B cell (primary cell): Measurements from ENCODE around the gene ENO1. TPM values are rescaled to one million over a fixed set of nuclear protein-coding genes. Genes with fewer than 3 reads are reported as not detected.

Experiments used
- ATAC-seq: fragments of 200-7000 bp; cut with Tn5 transposase; one replicate; pipeline ENCODE4 v1.10.0; 2021; ENCODE audit warnings: low read depth, mild to moderate bottlenecking, moderate number of reproducible peaks, moderate library complexity
- CTCF ChIA-PET: fragments of 350-600 bp; sonication (Branson Sonifier 250); formaldehyde crosslinking; loops from one replicate; lab custom pipeline; 2021; ENCODE audit warnings: antibody characterized with exemption, inconsistent platforms; lab: Charles Lee
- POLR2A ChIA-PET: fragments of 350-600 bp; sonication (Branson Sonifier 250); formaldehyde crosslinking; loops from one replicate; lab custom pipeline; 2021; ENCODE audit warnings: antibody characterized with exemption; lab: Charles Lee
- DNase-seq: peaks from one replicate; pipeline ENCODE4 v3.0.0; 2013
- H2AFZ ChIP-seq: 2 replicates; pipeline ENCODE4 v1.6.1; 2012; ENCODE audit warnings: mild to moderate bottlenecking, low read depth, low read length; ENCODE audit not compliant: insufficient read depth, poor library complexity, severe bottlenecking
- H3K27ac ChIP-seq, 2 donors: 1 replicate in 1 of 2; 2 replicates in 1 of 2; pipeline ENCODE4 v1.5.1; 2012 to 2013; ENCODE audit warnings: low read length in 2 of 2, mild to moderate bottlenecking in 2 of 2, moderate library complexity in 1 of 2
- H3K27me3 ChIP-seq, 4 experiments: fragments of 200-600 bp in 1 of 4; sonication (generic) in 1 of 4; replicated peaks in 1 of 4; 1 replicate in 2 of 4; 2 replicates in 2 of 4; pipeline versions ENCODE4 v1.6.1 to v1.7.0; 2013 to 2016; ENCODE audit warnings: low read length in 3 of 4, mild to moderate bottlenecking in 2 of 4, mixed read lengths in 1 of 4, moderate library complexity in 1 of 4; ENCODE audit not compliant: insufficient read depth in 4 of 4, control insufficient read depth in 3 of 4; ENCODE audit errors: control extremely low read depth in 1 of 4
- H3K36me3 ChIP-seq, 2 experiments: replicated peaks in 1 of 2; 1 replicate in 1 of 2; 2 replicates in 1 of 2; pipeline versions ENCODE4 v1.6.1 to v1.7.1; 2013; ENCODE audit warnings: low read length in 1 of 2; ENCODE audit not compliant: insufficient read depth in 2 of 2, control insufficient read depth in 1 of 2; ENCODE audit errors: control extremely low read depth in 1 of 2, extremely low read depth in 1 of 2
- H3K4me1 ChIP-seq, 2 donors: fragments of 200-600 bp in 1 of 2; sonication (generic) in 1 of 2; 1 replicate in 1 of 2; 2 replicates in 1 of 2; pipeline versions ENCODE4 v1.5.1 to v1.6.1; 2013 to 2017; ENCODE audit warnings: low read length in 2 of 2; ENCODE audit not compliant: control insufficient read depth in 2 of 2, insufficient read depth in 2 of 2
- H3K4me2 ChIP-seq: replicated peaks from 2 replicates; pipeline ENCODE3; 2012; ENCODE audit warnings: mild to moderate bottlenecking, low read depth, low read length; ENCODE audit not compliant: poor library complexity, severe bottlenecking
- H3K4me3 ChIP-seq, 5 experiments: fragments of 200-600 bp in 1 of 5; sonication (generic) in 1 of 5; 1 replicate in 3 of 5; 2 replicates in 2 of 5; pipeline versions ENCODE4 v1.5.1 to v1.7.0; 2011 to 2016; ENCODE audit warnings: low read length in 4 of 5, mild to moderate bottlenecking in 4 of 5, low read depth in 2 of 5, control low read depth in 1 of 5, moderate library complexity in 1 of 5; ENCODE audit not compliant: insufficient read depth in 1 of 5; ENCODE audit errors: control extremely low read depth in 1 of 5, extremely low read depth in 1 of 5
- H3K79me2 ChIP-seq: fragments of 200-600 bp; sonication (generic); one replicate; pipeline ENCODE4 v1.6.0; 2016; ENCODE audit warnings: low read length; ENCODE audit not compliant: control insufficient read depth, insufficient read depth
- H3K9ac ChIP-seq: fragments of 200-600 bp; sonication (generic); 2 replicates; pipeline ENCODE4 v1.6.1; 2017; ENCODE audit warnings: mild to moderate bottlenecking, low read length, moderate library complexity
- H3K9me3 ChIP-seq, 3 donors: one replicate each; pipeline versions ENCODE4 v1.6.1 to v1.7.1; 2013; ENCODE audit warnings: low read length in 2 of 3; ENCODE audit not compliant: control insufficient read depth in 2 of 3, insufficient read depth in 1 of 3; ENCODE audit errors: control extremely low read depth in 1 of 3
- H4K20me1 ChIP-seq: 2 replicates; pipeline ENCODE4 v1.6.0; 2012; ENCODE audit warnings: mild to moderate bottlenecking, low read length; ENCODE audit not compliant: insufficient read depth, control insufficient read depth, poor library complexity, severe bottlenecking
- H3K27ac Mint-ChIP-seq: one replicate; pipeline ENCODE4 v1.8.0; 2021; ENCODE audit warnings: mixed read lengths
- H3K27me3 Mint-ChIP-seq: one replicate; pipeline ENCODE4 v1.8.0; 2021; ENCODE audit warnings: mixed read lengths
- H3K4me1 Mint-ChIP-seq: one replicate; pipeline ENCODE4 v1.8.0; 2021; ENCODE audit warnings: mixed read lengths
- H3K4me3 Mint-ChIP-seq: one replicate; pipeline ENCODE4 v1.8.0; 2021; ENCODE audit warnings: mixed read lengths
- H3K9me3 Mint-ChIP-seq: one replicate; pipeline ENCODE4 v1.8.0; 2022; ENCODE audit warnings: mixed read lengths; ENCODE audit not compliant: insufficient read depth
- CTCF ChIP-seq: fragments of 200-600 bp; IDR thresholded peaks from one replicate; pipeline ENCODE4 v1.8.0; 2022; ENCODE audit warnings: antibody characterized with exemption, mild to moderate bottlenecking
- EZH2 ChIP-seq: IDR thresholded peaks from 2 replicates; pipeline ENCODE4 v1.6.1; 2012; ENCODE audit warnings: borderline replicate concordance, low read depth, mild to moderate bottlenecking, moderate library complexity, low read length; ENCODE audit not compliant: insufficient read depth, poor library complexity, severe bottlenecking
- WGBS: methylation state at CpG from one replicate; pipeline ENCODE4 v1.1.5; 2013; ENCODE audit warnings: missing lambda C conversion rate; ENCODE audit not compliant: insufficient coverage; 5-methylcytosine and 5-hydroxymethylcytosine counted together
- intact Hi-C: fragments of 100-400 bp; cut with micrococcal nuclease; formaldehyde crosslinking; loops from one replicate; pipeline ENCODE4 v1.10.0; 2022
- polyA plus RNA-seq: library from polyadenylated mRNA; depleted of rRNA; stranded (reverse); fragments of >200 nt; gene quantifications from 2 replicates; pipeline ENCODE4 v1.2.3, GENCODE V29; 2012
- total RNA-seq, 2 donors: library from RNA; stranded (reverse); fragments of 120-200 nt in 1 of 2; gene quantifications; 1 replicate in 1 of 2; 2 replicates in 1 of 2; pipeline versions ENCODE4 v1.2.3 to v1.2.4, GENCODE V29; 2013 to 2022

Gene ENO1
- total and polyA plus RNA-seq, 2 donors (not counting 1 experiment from before 2014, with no cell fraction given): 193 to 237 TPM

GRCh38 chr1:8870616-8871538, 7.6 kb downstream of the ENO1 start:
- Histone ChIP-seq H3K9me3 (no peaks in the 10 kb centered on the region), H3K36me3 (peaks cover 19 to 93% of the 10 kb centered on the region in 2 experiments), H4K20me1 (peaks cover 70% of the 10 kb centered on the region), H2AFZ (no peak overlapping the region), H3K79me2 (peaks cover 48% of the 10 kb centered on the region), H3K27me3 (no peaks in the 10 kb centered on the region), H3K4me3 (no peak overlapping the region), H3K9ac (no peak overlapping the region), H3K4me2 (no peak overlapping the region), H3K4me1 (peaks cover 9 to 12% of the 10 kb centered on the region in 2 donors), H3K27ac (no peak overlapping the region)
- Mint-ChIP-seq H3K27ac (no peak overlapping the region), H3K27me3 (no peaks in the 10 kb centered on the region), H3K9me3 (no peaks in the 10 kb centered on the region), H3K4me1 (peaks cover 32% of the 10 kb centered on the region), H3K4me3 (no peak overlapping the region)
- POLR2A ChIA-PET: interaction anchor here (0.7 kb wide), 1 partner anchor 349 kb away, joined by 3 read pairs; no protein-coding TSS in a partner anchor
- ATAC-seq (peak; percentile 24), DNase-seq (no peak)
- CTCF ChIA-PET: interaction anchor here (1.4 to 1.6 kb wide), 2 partner anchors 12 to 117 kb away, joined by 3 read pairs; no protein-coding TSS in a partner anchor
- intact Hi-C loops: no loop called here
- 93% methylated on average over 11 of the region's 18 CpGs for WGBS
- TF ChIP-seq CTCF: no peak
- TF ChIP-seq EZH2: no peak

GRCh38 chr1:8870103-8870502, 8.4 kb downstream of the ENO1 start:
- H3K4me3 ChIP-seq: no peak overlapping the region
- CTCF ChIA-PET: interaction anchor here (1.4 to 1.6 kb wide), 2 partner anchors 11 to 118 kb away, joined by 3 read pairs; no protein-coding TSS in a partner anchor
- no peaks in the 10 kb centered on the region for H3K27me3 ChIP-seq
- TF ChIP-seq EZH2 (no peak), CTCF (no peak)
- H3K9me3 Mint-ChIP-seq: no peaks in the 10 kb centered on the region
- peaks cover 19 to 97% of the 10 kb centered on the region in 2 experiments for H3K36me3 ChIP-seq
- no peaks in the 10 kb centered on the region for H3K9me3 ChIP-seq
- no peak overlapping the region for H3K4me2 ChIP-seq
- POLR2A ChIA-PET: interaction anchor here (0.7 kb wide), 1 partner anchor 349 kb away, joined by 3 read pairs; no protein-coding TSS in a partner anchor
- H4K20me1 ChIP-seq: peaks cover 68% of the 10 kb centered on the region
- WGBS: 92% methylated on average over 2 of the region's 6 CpGs
- H3K27me3 Mint-ChIP-seq: no peaks in the 10 kb centered on the region
- peaks cover 41% of the 10 kb centered on the region for H3K79me2 ChIP-seq
- intact Hi-C loops: no loop called here
- no peak overlapping the region for H2AFZ ChIP-seq
- H3K27ac ChIP-seq: no peak overlapping the region
- no peak overlapping the region for H3K9ac ChIP-seq
- no peak for ATAC-seq
- H3K4me1 Mint-ChIP-seq: peaks cover 25% of the 10 kb centered on the region
- H3K27ac Mint-ChIP-seq: no peak overlapping the region
- H3K4me3 Mint-ChIP-seq: no peak overlapping the region
- peaks cover 1 to 4% of the 10 kb centered on the region in 2 donors for H3K4me1 ChIP-seq
- no peak for DNase-seq
